ENCODE data around the gene KCTD2.

DNA sequence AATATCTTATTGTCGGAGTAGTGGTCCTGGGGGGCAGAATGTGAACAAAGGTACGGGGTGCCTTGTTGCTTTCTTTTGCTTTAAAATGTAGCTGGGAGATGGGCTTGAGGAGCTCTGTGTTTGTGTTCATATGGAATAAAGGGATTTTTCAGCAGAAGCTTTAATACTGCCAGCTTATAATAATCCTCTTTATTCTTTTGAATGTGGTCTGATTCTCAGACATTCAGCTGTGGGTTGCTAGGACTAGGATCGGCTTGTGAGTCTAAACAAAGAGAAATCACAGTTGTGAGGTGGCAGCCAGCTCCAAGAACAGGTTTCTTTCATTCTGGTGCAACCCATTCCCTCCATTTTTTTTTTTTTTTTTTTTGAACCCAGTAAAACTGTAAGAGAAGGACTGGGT, 27.3 kb upstream of the KCTD2 start:
- TF ChIP-seq CTCF (IDR thresholded peaks at IDR 0.05; ENCODE audit: insufficient read depth, low read depth, low read length), result no peak
- TF ChIP-seq EZH2 (IDR thresholded peaks at IDR 0.05; ENCODE audit: insufficient read depth, low read length), result no peak
